DMS79 (cell line): ENCODE measurements around the gene ATF3.

Experiments
- DNase-seq: peaks from one replicate; lab custom pipeline; 2025; lab: John Stamatoyannopoulos, UW

The ATF3 gene

GRCh38 chr1:212587016-212587887 is 21.3 kb upstream of the ATF3 start:
- no peak for DNase-seq

- DNase-seq = no peak
These were observed 20.6 kb upstream of the ATF3 start for GRCh38 chr1:212587888-212588510.

- no peak for DNase-seq
These were observed 19.1 kb upstream of the ATF3 start for GRCh38 chr1:212589446-212589845.

GRCh38 chr1:212591922-212592321 is 16.6 kb upstream of the ATF3 start:
- no peak for DNase-seq

GRCh38 chr1:212593821-212594251 is 14.7 kb upstream of the ATF3 start:
- DNase-seq = no peak

GRCh38 chr1:212594640-212595039 is 13.9 kb upstream of the ATF3 start:
- DNase-seq = no peak

- no peak for DNase-seq
These were observed 13.3 kb upstream of the ATF3 start for GRCh38 chr1:212595229-212595628.

GRCh38 chr1:212595787-212596714 is 12.5 kb upstream of the ATF3 start:
- DNase-seq = peak; percentile 11

GRCh38 chr1:212596798-212597197 is 11.8 kb upstream of the ATF3 start:
- DNase-seq = no peak

- no peak for DNase-seq
These were observed 11.1 kb upstream of the ATF3 start for GRCh38 chr1:212597487-212597886.

- no peak for DNase-seq
These were observed 8.3 kb upstream of the ATF3 start for GRCh38 chr1:212600071-212600915.

GRCh38 chr1:212600980-212601379 is 7.6 kb upstream of the ATF3 start:
- no peak for DNase-seq

- DNase-seq = no peak
These were observed 7.0 kb upstream of the ATF3 start for GRCh38 chr1:212601524-212601923.

- DNase-seq = no peak
These were observed 2.8 kb upstream of the ATF3 start for GRCh38 chr1:212605441-212606394.

GRCh38 chr1:212606395-212607205 is 2.0 kb upstream of the ATF3 start:
- no peak for DNase-seq

GRCh38 chr1:212607206-212607912 is 1.2 kb upstream of the ATF3 start:
- peak; percentile 8 for DNase-seq

- no peak for DNase-seq
These were observed 609 bp upstream of the ATF3 start for GRCh38 chr1:212607913-212608391.

GRCh38 chr1:212608959-212609700 is 569 bp downstream of the ATF3 start:
- DNase-seq = peak; percentile 24
